Body of pancreas (tissue), 4 donors: ENCODE results near the gene MMP19. TPM values are rescaled to one million over a fixed set of nuclear protein-coding genes. Genes with fewer than 3 reads are reported as not detected.
"Not testable (repeated sequence)": the region's sequence is repeated elsewhere in the genome, so short reads cannot be mapped to it uniquely, and the experiment has no call there.

Experiments used
- ATAC-seq: fragments of 150-250 bp; one replicate; pipeline ENCODE4 v1.9.1; 2016
- DNase-seq, 4 donors: peaks; one replicate each; pipeline ENCODE4 v3.0.0-alpha.2; 2019
- H3K27ac ChIP-seq, 4 donors: fragments of 200-600 bp; sonication (generic); 1 replicate in 3 of 4; 2 replicates in 1 of 4; pipeline versions ENCODE4 v1.5.1 to v1.6.1; 2016 to 2019; ENCODE audit warnings: mild to moderate bottlenecking in 1 of 4, mixed read lengths in 1 of 4, moderate library complexity in 1 of 4
- H3K27me3 ChIP-seq, 2 donors: fragments of 200-600 bp; sonication (generic); one replicate each; pipeline ENCODE4 v1.6.0; 2016; ENCODE audit warnings: mild to moderate bottlenecking in 1 of 2
- H3K36me3 ChIP-seq, 2 donors: fragments of 200-600 bp; sonication (generic); replicated peaks in 1 of 2; 2 replicates each; pipeline ENCODE4 v1.5.1; 2016; ENCODE audit warnings: low read depth in 2 of 2; ENCODE audit not compliant: insufficient read depth in 1 of 2
- H3K4me1 ChIP-seq: fragments of 200-600 bp; sonication (generic); one replicate; pipeline ENCODE4 v1.6.0; 2016
- H3K4me3 ChIP-seq, 2 donors: fragments of 200-600 bp; sonication (generic); 1 replicate in 1 of 2; 2 replicates in 1 of 2; pipeline ENCODE4 v1.5.1; 2016 to 2019
- H3K9me3 ChIP-seq, 3 donors: fragments of 200-600 bp; sonication (generic); 1 replicate in 2 of 3; 2 replicates in 1 of 3; pipeline ENCODE4 v1.5.1; 2016
- POLR2A ChIP-seq, 3 donors: fragments of 450-650 bp; IDR thresholded peaks; one replicate each; pipeline ENCODE4 v1.6.1; 2016; ENCODE audit warnings: antibody characterized with exemption in 3 of 3, mild to moderate bottlenecking in 2 of 3
- WGBS, 2 donors: methylation state at CpG; one replicate each; pipeline ENCODE4 v1.1.5; 2017; 5-methylcytosine and 5-hydroxymethylcytosine counted together
- intact Hi-C: fragments of 100-400 bp; cut with DNase I; formaldehyde crosslinking; loops from one replicate; pipeline ENCODE4 v1.15.1; 2023
- total RNA-seq, 2 donors: library from RNA; depleted of rRNA; stranded (reverse); fragments of >200 nt; gene quantifications; one replicate each; pipeline ENCODE4 v1.1.0, GENCODE V29; 2016
- TF ChIP-seq, protein P1 (sequence below), 7 experiments: fragments of 450-650 bp in 4 of 7; fragments of 200-600 bp in 3 of 7; sonication (generic) in 3 of 7; IDR thresholded peaks; one replicate each; pipeline ENCODE4 v1.5.1; 2016 to 2019; ENCODE audit warnings: antibody characterized with exemption in 7 of 7

MMP19 gene
- total RNA-seq, 2 donors from 2014 or later = 3.4 to 23.4 TPM

DNA sequence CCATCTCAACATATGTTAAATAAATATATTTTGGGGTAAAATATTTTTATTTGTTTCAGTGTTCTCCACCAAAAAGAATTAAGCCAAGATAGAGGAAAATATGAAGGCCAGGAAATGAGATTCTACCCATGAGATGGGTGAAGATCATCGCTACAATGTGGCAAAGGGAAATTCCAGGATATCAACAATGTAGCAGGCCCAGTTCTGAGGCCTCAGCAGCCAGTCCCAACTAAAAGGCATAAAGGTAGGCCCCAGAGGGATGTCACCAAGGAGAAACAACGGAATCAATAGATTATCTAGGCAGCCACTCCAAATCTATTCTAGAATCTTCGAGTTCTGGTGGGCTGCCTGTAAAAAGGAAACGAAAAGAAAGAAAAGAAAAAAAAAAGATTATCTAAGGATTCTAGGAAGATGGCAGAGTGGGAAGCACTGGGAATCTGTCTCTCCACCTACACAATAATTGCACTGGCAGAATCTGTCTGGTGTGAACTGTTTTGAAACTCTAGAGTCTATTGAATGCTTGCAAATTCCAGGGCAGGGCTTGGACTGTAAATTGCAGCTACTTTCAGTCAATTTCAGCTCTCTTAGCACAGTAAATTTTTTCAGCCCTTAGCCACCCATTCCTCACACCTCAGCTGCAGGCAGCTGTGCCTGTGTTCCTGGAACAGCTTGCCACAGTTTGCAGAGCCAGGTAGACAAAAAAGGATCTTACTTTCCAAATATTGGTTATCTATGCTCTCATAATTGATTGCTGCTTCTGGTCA lies 33.1 kb upstream of the MMP19 start:
- intact Hi-C loops = no loop called here
- WGBS, 2 donors = 71 to 81% methylated on average over 4 of the region's 4 CpGs

DNA sequence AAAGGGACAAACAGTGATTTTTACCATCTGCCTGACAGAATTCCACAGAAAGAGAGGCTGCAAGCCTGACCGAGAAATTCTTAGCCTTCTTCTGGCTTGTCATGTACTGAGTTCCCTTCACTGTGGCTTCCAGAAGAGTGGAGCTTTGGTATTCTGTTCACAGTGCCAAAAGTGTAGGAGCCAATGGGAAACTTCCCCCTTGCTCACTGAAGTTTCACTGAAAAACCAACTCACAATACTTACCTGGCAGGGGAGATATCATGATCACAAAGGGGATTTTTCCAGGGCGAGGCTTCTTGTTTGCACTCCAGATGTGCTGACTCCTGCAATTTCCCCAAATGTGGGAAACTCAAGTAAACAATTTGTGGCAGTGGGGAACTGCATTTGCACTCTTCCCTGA lies 31.7 kb upstream of the MMP19 start:
- H3K9me3 ChIP-seq = no peaks in the 10 kb centered on the region
- no peak overlapping the region for H3K4me3 ChIP-seq
- WGBS, 2 donors = 25 to 50% methylated on average over 2 of the region's 2 CpGs
- H3K4me1 ChIP-seq = no peaks in the 10 kb centered on the region
- H3K27me3 ChIP-seq = no peaks in the 10 kb centered on the region
- DNase-seq (peak in 1 of 4 donors; percentile 2), ATAC-seq (peak; percentile 33)
- no peak for TF ChIP-seq POLR2A (IDR thresholded peaks at IDR 0.05)
- TF ChIP-seq, protein P1, sequence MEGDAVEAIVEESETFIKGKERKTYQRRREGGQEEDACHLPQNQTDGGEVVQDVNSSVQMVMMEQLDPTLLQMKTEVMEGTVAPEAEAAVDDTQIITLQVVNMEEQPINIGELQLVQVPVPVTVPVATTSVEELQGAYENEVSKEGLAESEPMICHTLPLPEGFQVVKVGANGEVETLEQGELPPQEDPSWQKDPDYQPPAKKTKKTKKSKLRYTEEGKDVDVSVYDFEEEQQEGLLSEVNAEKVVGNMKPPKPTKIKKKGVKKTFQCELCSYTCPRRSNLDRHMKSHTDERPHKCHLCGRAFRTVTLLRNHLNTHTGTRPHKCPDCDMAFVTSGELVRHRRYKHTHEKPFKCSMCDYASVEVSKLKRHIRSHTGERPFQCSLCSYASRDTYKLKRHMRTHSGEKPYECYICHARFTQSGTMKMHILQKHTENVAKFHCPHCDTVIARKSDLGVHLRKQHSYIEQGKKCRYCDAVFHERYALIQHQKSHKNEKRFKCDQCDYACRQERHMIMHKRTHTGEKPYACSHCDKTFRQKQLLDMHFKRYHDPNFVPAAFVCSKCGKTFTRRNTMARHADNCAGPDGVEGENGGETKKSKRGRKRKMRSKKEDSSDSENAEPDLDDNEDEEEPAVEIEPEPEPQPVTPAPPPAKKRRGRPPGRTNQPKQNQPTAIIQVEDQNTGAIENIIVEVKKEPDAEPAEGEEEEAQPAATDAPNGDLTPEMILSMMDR (IDR thresholded peaks at IDR 0.05) = no peak
- H3K36me3 ChIP-seq = no peaks in the 10 kb centered on the region
- H3K27ac ChIP-seq = peak overlapping the region in 1 of 4 donors; percentile 6
- intact Hi-C loops = no loop called here

More for the DNA sequence above, 33.1 kb upstream of the MMP19 start:
- TF ChIP-seq, protein P1 (IDR thresholded peaks at IDR 0.05) = no peak
- no peak for TF ChIP-seq POLR2A (IDR thresholded peaks at IDR 0.05)
- Histone ChIP-seq H3K27ac (no peak overlapping the region), H3K9me3 (no peaks in the 10 kb centered on the region), H3K36me3 (no peaks in the 10 kb centered on the region), H3K27me3 (no peaks in the 10 kb centered on the region), H3K4me3 (no peak overlapping the region), H3K4me1 (no peaks in the 10 kb centered on the region)
- DNase-seq = no peak
- no peak for ATAC-seq

DNA sequence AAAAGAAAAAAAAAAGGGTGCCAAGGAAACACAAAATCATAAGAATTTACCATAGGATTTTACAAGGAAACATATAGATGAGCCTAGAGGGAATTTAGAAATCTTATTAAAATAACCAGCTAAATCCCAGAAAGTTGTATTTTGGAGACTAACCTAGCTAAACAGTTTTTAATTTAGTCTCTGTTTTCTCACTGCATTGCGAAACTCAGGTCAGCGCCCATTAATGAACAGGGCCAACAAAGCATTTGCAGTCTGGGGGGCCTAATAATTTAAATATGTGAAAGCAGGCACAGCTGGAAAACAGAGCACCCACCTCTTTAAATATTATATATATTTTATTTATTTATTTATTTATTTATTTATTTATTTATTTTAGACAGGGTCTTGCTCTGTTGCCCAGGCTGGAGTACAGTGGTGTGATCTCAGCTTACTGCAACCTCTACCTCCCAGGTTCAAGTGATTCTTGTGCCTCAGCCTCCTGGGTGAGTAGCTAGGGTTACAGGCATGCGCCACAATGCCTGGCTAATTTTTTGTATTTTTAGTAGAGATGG lies 23.8 kb upstream of the MMP19 start:
- intact Hi-C loops, H3K4me1 ChIP-seq, H3K27ac ChIP-seq, H3K9me3 ChIP-seq, ATAC-seq, H3K36me3 ChIP-seq, DNase-seq, H3K4me3 ChIP-seq, H3K27me3 ChIP-seq: not testable (repeated sequence)
- 98 to 99% methylated on average over 3 of the region's 3 CpGs for WGBS, 2 donors

DNA sequence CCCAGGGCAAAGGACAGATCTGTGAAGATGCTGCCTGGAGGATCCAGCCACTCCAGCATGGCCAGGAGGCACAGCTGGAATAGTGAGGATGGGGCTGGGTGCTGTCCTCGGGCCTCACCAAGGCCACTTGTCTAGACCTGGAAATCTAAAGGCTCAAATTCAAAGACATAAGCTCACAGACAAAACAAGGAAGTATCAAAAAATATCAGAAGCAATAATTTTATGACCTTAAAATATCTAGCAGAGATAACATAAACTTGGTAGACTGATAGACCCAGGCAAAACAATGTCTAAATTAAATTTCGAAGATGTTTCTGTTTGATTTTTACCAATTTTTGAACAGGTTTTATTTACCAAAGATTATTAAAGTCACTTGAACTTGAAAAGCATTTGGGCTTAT lies 22.6 kb upstream of the MMP19 start:
- 75 to 88% methylated on average over 2 of the region's 2 CpGs for WGBS, 2 donors
- H3K27me3 ChIP-seq = no peaks in the 10 kb centered on the region
- H3K36me3 ChIP-seq = no peaks in the 10 kb centered on the region
- no peak overlapping the region for H3K4me3 ChIP-seq
- DNase-seq (no peak), ATAC-seq (no peak)
- intact Hi-C loops = no loop called here
- no peaks in the 10 kb centered on the region for H3K9me3 ChIP-seq
- H3K4me1 ChIP-seq = no peaks in the 10 kb centered on the region
- H3K27ac ChIP-seq = no peak overlapping the region
- TF ChIP-seq, protein P1 (IDR thresholded peaks at IDR 0.05) = no peak
- no peak for TF ChIP-seq POLR2A (IDR thresholded peaks at IDR 0.05)

DNA sequence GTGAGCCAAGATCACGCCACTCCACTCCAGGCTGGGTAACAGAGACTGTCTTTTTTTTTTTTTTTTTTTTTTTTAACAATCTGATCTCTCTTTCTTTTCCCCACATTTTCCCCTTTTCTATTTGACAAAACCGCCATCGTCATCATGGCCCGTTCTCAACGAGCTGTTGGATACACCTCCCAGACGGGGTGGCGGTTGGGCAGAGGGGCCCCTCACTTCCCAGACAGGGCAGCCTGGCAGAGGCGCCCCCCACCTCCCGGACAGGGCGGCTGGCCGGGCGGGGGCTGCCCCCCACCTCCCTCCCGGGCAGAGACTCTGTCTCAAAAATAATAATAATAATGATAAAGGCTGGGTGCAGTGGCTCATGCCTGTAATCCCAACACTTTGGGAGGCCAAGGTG lies 20.2 kb upstream of the MMP19 start:
- intact Hi-C loops = not testable (repeated sequence)
- WGBS, 2 donors = 88 to 94% methylated on average over 9 to 11 of the region's 13 CpGs

DNA sequence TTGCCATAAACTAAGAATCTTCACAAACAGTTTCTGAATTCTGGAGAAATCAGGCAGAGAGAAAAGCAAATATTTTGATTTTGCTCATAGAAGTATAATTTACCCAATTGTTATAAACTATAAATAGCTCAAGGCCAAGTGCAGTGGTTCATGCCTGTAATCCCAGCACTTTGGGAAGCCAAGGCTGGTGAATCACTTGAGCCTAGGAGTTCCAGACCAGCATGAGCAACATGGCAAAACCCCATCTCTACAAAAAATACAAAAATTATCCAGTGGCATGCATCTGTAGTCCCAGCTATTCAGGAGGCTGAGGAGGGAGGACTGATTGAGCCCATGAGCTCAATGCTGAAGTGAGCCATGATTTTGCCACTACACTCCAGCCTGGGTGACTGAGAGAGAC lies 19.6 kb upstream of the MMP19 start:
- H3K27ac ChIP-seq = no peak overlapping the region
- no peak for TF ChIP-seq POLR2A (IDR thresholded peaks at IDR 0.05)
- TF ChIP-seq, protein P1 (IDR thresholded peaks at IDR 0.05) = no peak
- no peaks in the 10 kb centered on the region for H3K27me3 ChIP-seq
- intact Hi-C loops = no loop called here
- H3K9me3 ChIP-seq = no peaks in the 10 kb centered on the region
- no peak overlapping the region for H3K4me3 ChIP-seq
- DNase-seq (no peak), ATAC-seq (no peak)
- H3K4me1 ChIP-seq = no peaks in the 10 kb centered on the region
- H3K36me3 ChIP-seq = no peaks in the 10 kb centered on the region

More for the DNA sequence above, 20.2 kb upstream of the MMP19 start:
- H3K4me3 ChIP-seq, H3K4me1 ChIP-seq, ATAC-seq, H3K36me3 ChIP-seq, H3K27ac ChIP-seq, H3K9me3 ChIP-seq, DNase-seq, H3K27me3 ChIP-seq: not testable (repeated sequence)
